Measurements from ENCODE around the gene CIAO2B.
A peak's percentile ranks its signal among the peaks of the same experiment; 100 is the strongest.

CIAO2B gene

GRCh38 chr16:66928702-66929388 lies 5.4 kb downstream of the CIAO2B start:
- H3K27ac ChIP-seq (ENCODE audit: low read depth, low read length, poor library complexity, severe bottlenecking): no peak overlapping the region
- no peak for TF ChIP-seq EZH2 (IDR thresholded peaks at IDR 0.05; ENCODE audit: borderline replicate concordance, low read length)
- TF ChIP-seq, protein P1, sequence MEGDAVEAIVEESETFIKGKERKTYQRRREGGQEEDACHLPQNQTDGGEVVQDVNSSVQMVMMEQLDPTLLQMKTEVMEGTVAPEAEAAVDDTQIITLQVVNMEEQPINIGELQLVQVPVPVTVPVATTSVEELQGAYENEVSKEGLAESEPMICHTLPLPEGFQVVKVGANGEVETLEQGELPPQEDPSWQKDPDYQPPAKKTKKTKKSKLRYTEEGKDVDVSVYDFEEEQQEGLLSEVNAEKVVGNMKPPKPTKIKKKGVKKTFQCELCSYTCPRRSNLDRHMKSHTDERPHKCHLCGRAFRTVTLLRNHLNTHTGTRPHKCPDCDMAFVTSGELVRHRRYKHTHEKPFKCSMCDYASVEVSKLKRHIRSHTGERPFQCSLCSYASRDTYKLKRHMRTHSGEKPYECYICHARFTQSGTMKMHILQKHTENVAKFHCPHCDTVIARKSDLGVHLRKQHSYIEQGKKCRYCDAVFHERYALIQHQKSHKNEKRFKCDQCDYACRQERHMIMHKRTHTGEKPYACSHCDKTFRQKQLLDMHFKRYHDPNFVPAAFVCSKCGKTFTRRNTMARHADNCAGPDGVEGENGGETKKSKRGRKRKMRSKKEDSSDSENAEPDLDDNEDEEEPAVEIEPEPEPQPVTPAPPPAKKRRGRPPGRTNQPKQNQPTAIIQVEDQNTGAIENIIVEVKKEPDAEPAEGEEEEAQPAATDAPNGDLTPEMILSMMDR (IDR thresholded peaks at IDR 0.05; ENCODE audit: low read length): peak; percentile 39; the same call in 1 of the 2 replicates

GRCh38 chr16:66927918-66928649 lies 6.1 kb downstream of the CIAO2B start:
- H3K79me2 ChIP-seq (ENCODE audit: insufficient read depth, low read length): no peaks in the 10 kb centered on the region
- H3K4me2 ChIP-seq (ENCODE audit: low read length): no peak overlapping the region
- no peak overlapping the region for H3K9ac ChIP-seq (ENCODE audit: low read length)
- H4K20me1 ChIP-seq (ENCODE audit: insufficient read depth, low read length): no peaks in the 10 kb centered on the region
- H3K4me3 ChIP-seq (ENCODE audit: low read depth, low read length, poor library complexity, severe bottlenecking): no peak overlapping the region
- H3K4me1 ChIP-seq (ENCODE audit: insufficient read depth, low read length, severe bottlenecking): peaks cover 14% of the 10 kb centered on the region
- no peaks in the 10 kb centered on the region for H3K9me3 ChIP-seq (ENCODE audit: low read length)
- no peaks in the 10 kb centered on the region for H3K27me3 ChIP-seq (ENCODE audit: insufficient read depth, low read length)
- H2AFZ ChIP-seq (ENCODE audit: low read length): no peak overlapping the region
- H3K9me2 ChIP-seq (ENCODE audit: low read depth, low read length): no peaks in the 10 kb centered on the region
- TF ChIP-seq, protein P1 (IDR thresholded peaks at IDR 0.05; ENCODE audit: low read length): no peak
- no peak for TF ChIP-seq EZH2 (IDR thresholded peaks at IDR 0.05; ENCODE audit: borderline replicate concordance, low read length)
- no peaks in the 10 kb centered on the region for H3F3A ChIP-seq (ENCODE audit: insufficient read depth, low read length)
- peaks cover 10% of the 10 kb centered on the region; the same call in 1 of the 2 replicates for H3K36me3 ChIP-seq (ENCODE audit: insufficient read depth, low read length)
- H3K27ac ChIP-seq (ENCODE audit: low read depth, low read length, poor library complexity, severe bottlenecking): no peak overlapping the region

More at GRCh38 chr16:66928702-66929388, 5.4 kb downstream of the CIAO2B start:
- Histone ChIP-seq H3K36me3 (ENCODE audit: insufficient read depth, low read length) (peaks cover 10% of the 10 kb centered on the region; the same call in 1 of the 2 replicates), H2AFZ (ENCODE audit: low read length) (no peak overlapping the region), H3K4me3 (ENCODE audit: low read depth, low read length, poor library complexity, severe bottlenecking) (no peak overlapping the region), H3F3A (ENCODE audit: insufficient read depth, low read length) (no peaks in the 10 kb centered on the region), H3K79me2 (ENCODE audit: insufficient read depth, low read length) (no peaks in the 10 kb centered on the region), H3K9me2 (ENCODE audit: low read depth, low read length) (no peaks in the 10 kb centered on the region), H3K4me2 (ENCODE audit: low read length) (no peak overlapping the region), H3K4me1 (ENCODE audit: insufficient read depth, low read length, severe bottlenecking) (peaks cover 20% of the 10 kb centered on the region), H3K27me3 (ENCODE audit: insufficient read depth, low read length) (no peaks in the 10 kb centered on the region), H3K9me3 (ENCODE audit: low read length) (no peaks in the 10 kb centered on the region), H4K20me1 (ENCODE audit: insufficient read depth, low read length) (no peaks in the 10 kb centered on the region), H3K9ac (ENCODE audit: low read length) (no peak overlapping the region)

DNA sequence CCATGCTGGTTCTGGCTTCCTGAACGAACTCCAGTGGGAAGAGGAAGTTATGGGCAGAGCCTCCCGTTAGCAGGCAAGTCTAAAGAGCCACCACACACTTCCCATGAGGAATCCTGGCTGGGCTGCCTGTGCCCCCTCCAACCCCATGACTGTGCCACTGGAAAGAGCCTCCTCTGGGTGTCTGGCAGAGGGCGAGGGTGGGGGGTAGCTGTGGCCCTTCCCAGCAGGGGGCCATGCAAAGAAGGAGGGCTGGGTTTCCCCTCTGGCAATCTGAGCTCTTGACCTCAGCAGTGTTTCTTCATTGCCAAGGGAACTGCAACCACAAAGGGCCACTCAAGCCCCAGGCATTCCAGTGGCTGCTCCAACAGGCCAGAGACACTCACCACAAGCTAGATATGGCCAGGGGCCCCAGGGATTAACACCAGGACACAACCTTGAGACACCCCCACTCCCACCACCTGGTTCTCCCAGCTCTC lies 7.2 kb downstream of the CIAO2B start:
- Histone ChIP-seq H3K27ac (ENCODE audit: low read depth, low read length, poor library complexity, severe bottlenecking) (no peak overlapping the region), H3K4me1 (ENCODE audit: insufficient read depth, low read length, severe bottlenecking) (peaks cover 10% of the 10 kb centered on the region), H3K4me2 (ENCODE audit: low read length) (no peak overlapping the region), H3K79me2 (ENCODE audit: insufficient read depth, low read length) (no peaks in the 10 kb centered on the region), H2AFZ (ENCODE audit: low read length) (no peak overlapping the region), H3K9ac (ENCODE audit: low read length) (no peak overlapping the region), H3K9me3 (ENCODE audit: low read length) (no peaks in the 10 kb centered on the region), H3K4me3 (ENCODE audit: low read depth, low read length, poor library complexity, severe bottlenecking) (no peak overlapping the region), H3K36me3 (ENCODE audit: insufficient read depth, low read length) (peaks cover 2% of the 10 kb centered on the region; the same call in 1 of the 2 replicates), H3K27me3 (ENCODE audit: insufficient read depth, low read length) (0 out of 2 replicates have a peak, but pooled peaks cover 3% of the 10 kb centered on the region), H4K20me1 (ENCODE audit: insufficient read depth, low read length) (no peaks in the 10 kb centered on the region), H3K9me2 (ENCODE audit: low read depth, low read length) (no peaks in the 10 kb centered on the region), H3F3A (ENCODE audit: insufficient read depth, low read length) (no peaks in the 10 kb centered on the region)
- TF ChIP-seq, protein P1 (IDR thresholded peaks at IDR 0.05; ENCODE audit: low read length): no peak
- TF ChIP-seq EZH2 (IDR thresholded peaks at IDR 0.05; ENCODE audit: borderline replicate concordance, low read length): no peak

Data from OCI-LY1 (cell line).